Measurements from ENCODE around the gene BTBD9. TPM values are rescaled to one million over a fixed set of nuclear protein-coding genes. Genes with fewer than 3 reads are reported as not detected.

BTBD9 gene
- total and polyA plus RNA-seq, 2 experiments from 2014 or later: 13.0 to 17.0 TPM

DNA sequence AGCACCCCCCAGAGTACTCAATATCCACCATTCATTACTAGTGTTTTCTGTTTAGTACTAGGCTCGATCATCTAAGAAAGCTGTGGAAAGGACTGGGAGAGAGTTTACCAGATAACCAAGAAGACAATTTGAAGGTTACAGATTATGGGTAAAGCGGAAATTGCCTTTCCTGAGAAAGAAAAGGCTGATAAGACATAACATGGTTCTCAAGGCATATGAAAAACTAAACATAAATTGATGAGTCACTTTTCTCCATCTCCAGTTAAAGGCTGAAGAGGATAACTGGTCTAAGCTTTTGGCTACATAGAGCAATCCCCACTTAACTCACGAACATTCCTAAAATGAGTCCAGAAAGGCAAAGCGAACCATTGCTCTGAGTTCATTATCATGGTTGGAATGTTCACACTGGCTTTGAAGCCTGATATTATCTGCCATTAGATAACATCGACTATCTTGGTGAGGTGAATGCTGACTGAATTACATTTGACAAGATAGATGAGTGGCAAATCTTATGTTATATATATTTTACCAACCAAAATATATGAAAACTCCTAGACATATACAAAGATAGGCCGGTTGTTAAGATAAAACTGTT is 65.8 kb downstream of the BTBD9 start:
- Histone ChIP-seq H2AFZ (no peak overlapping the region), H3K4me2 (no peak overlapping the region), H3K36me3 (replicated peaks; ENCODE audit: insufficient read depth, low read depth) (no peaks in the 10 kb centered on the region), H3K4me3 (no peak overlapping the region), H3K27me3 (no peaks in the 10 kb centered on the region), H4K20me1 (ENCODE audit: insufficient read depth, poor library complexity, severe bottlenecking) (no peaks in the 10 kb centered on the region), H3K9me3 (ENCODE audit: low read depth) (no peaks in the 10 kb centered on the region), H3K27ac (no peak overlapping the region), H3K79me2 (no peaks in the 10 kb centered on the region), H3K4me1 (ENCODE audit: insufficient read depth) (no peaks in the 10 kb centered on the region), H3K9me2 (replicated peaks; ENCODE audit: insufficient read depth) (no peaks in the 10 kb centered on the region)
- TF ChIP-seq EZH2 (IDR thresholded peaks at IDR 0.05; ENCODE audit: borderline replicate concordance) (no peak), EZH2phosphoT487 (IDR thresholded peaks at IDR 0.05; ENCODE audit: low read depth, severe bottlenecking, unreplicated experiment) (no peak)
- TF ChIP-seq, protein P1, sequence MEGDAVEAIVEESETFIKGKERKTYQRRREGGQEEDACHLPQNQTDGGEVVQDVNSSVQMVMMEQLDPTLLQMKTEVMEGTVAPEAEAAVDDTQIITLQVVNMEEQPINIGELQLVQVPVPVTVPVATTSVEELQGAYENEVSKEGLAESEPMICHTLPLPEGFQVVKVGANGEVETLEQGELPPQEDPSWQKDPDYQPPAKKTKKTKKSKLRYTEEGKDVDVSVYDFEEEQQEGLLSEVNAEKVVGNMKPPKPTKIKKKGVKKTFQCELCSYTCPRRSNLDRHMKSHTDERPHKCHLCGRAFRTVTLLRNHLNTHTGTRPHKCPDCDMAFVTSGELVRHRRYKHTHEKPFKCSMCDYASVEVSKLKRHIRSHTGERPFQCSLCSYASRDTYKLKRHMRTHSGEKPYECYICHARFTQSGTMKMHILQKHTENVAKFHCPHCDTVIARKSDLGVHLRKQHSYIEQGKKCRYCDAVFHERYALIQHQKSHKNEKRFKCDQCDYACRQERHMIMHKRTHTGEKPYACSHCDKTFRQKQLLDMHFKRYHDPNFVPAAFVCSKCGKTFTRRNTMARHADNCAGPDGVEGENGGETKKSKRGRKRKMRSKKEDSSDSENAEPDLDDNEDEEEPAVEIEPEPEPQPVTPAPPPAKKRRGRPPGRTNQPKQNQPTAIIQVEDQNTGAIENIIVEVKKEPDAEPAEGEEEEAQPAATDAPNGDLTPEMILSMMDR (IDR thresholded peaks at IDR 0.05; ENCODE audit: poor library complexity): no peak
- 56% methylated on average over 6 of the region's 6 CpGs for WGBS (ENCODE audit: low lambda C conversion rate, missing lambda C conversion rate)
- no peak for DNase-seq (ENCODE audit: low spot score)

DNA sequence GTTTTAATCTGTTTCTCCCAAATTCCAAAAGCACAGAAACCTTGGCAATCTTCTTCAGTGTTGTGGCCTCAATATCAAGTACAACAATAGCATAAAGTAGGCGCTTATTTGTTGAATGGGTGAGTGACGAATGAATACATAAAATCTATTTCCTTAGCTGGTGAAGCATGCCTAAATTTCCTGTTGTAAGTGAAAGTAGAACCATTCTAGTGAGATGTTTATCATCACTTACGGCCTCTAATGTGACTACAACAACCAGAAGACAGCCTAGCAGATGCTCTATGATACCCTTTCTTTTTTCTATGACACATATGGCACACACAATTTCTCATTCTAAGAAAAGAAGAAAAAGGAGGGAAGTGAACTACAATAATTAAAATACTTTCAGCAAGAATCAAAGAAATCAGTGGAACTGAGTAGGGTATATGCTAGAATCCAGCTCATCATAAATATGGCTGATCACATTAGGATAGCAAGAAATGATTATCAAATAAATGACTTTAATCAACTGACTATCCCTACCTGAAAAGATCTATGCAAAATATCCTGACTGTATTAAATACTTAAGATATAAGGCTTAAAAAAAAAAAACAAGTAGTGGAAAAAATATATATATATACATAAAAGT is 67.4 kb downstream of the BTBD9 start:
- Histone ChIP-seq H3K9me2 (replicated peaks; ENCODE audit: insufficient read depth) (no peaks in the 10 kb centered on the region), H3K79me2 (no peaks in the 10 kb centered on the region), H3K4me1 (ENCODE audit: insufficient read depth) (no peaks in the 10 kb centered on the region), H3K27me3 (no peaks in the 10 kb centered on the region), H3K4me2 (no peak overlapping the region), H3K9me3 (ENCODE audit: low read depth) (no peaks in the 10 kb centered on the region), H3K27ac (no peak overlapping the region), H3K36me3 (replicated peaks; ENCODE audit: insufficient read depth, low read depth) (no peaks in the 10 kb centered on the region), H3K4me3 (no peak overlapping the region), H4K20me1 (ENCODE audit: insufficient read depth, poor library complexity, severe bottlenecking) (no peaks in the 10 kb centered on the region), H2AFZ (no peak overlapping the region)
- 83% methylated on average over 3 of the region's 3 CpGs for WGBS (ENCODE audit: low lambda C conversion rate, missing lambda C conversion rate)
- DNase-seq (ENCODE audit: low spot score): no peak
- TF ChIP-seq EZH2 (IDR thresholded peaks at IDR 0.05; ENCODE audit: borderline replicate concordance) (no peak), EZH2phosphoT487 (IDR thresholded peaks at IDR 0.05; ENCODE audit: low read depth, severe bottlenecking, unreplicated experiment) (no peak)
- TF ChIP-seq, protein P1 (IDR thresholded peaks at IDR 0.05; ENCODE audit: poor library complexity): no peak

DNA sequence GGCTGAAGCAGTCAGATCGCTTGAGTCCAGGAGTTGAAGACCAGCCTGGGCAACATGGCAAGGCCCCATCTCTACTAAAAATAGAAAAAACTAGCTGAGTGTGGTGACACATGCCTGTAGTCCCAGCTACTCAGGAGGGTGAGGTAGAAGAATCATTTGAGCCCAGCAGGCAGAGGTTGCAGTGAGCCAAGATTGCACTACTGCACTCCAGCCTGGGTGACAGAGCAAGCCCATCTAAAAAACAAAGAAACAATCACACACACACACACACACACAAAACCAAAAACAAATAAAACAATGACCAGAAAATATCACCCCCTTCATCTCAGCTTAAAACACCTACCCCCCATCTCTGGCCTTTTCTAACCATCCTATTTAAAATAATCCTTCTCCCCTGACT is 68.0 kb downstream of the BTBD9 start:
- Histone ChIP-seq H3K9me2 (replicated peaks; ENCODE audit: insufficient read depth) (no peaks in the 10 kb centered on the region), H4K20me1 (ENCODE audit: insufficient read depth, poor library complexity, severe bottlenecking) (no peaks in the 10 kb centered on the region), H3K36me3 (replicated peaks; ENCODE audit: insufficient read depth, low read depth) (no peaks in the 10 kb centered on the region), H3K27me3 (no peaks in the 10 kb centered on the region), H3K4me3 (no peak overlapping the region), H3K9me3 (ENCODE audit: low read depth) (no peaks in the 10 kb centered on the region), H2AFZ (no peak overlapping the region), H3K27ac (no peak overlapping the region), H3K4me2 (no peak overlapping the region), H3K79me2 (no peaks in the 10 kb centered on the region), H3K4me1 (ENCODE audit: insufficient read depth) (no peaks in the 10 kb centered on the region)
- 95% methylated on average over 1 of the region's 1 CpG for WGBS (ENCODE audit: low lambda C conversion rate, missing lambda C conversion rate)
- no peak for DNase-seq (ENCODE audit: low spot score)
- TF ChIP-seq EZH2phosphoT487 (IDR thresholded peaks at IDR 0.05; ENCODE audit: low read depth, severe bottlenecking, unreplicated experiment) (no peak), EZH2 (IDR thresholded peaks at IDR 0.05; ENCODE audit: borderline replicate concordance) (no peak)
- TF ChIP-seq, protein P1 (IDR thresholded peaks at IDR 0.05; ENCODE audit: poor library complexity): no peak

Data from hepatocyte (in vitro differentiated cells).